Measurements from ENCODE around the gene DNAJA4. TPM values are rescaled to one million over a fixed set of nuclear protein-coding genes. Genes with fewer than 3 reads are reported as not detected.

The DNAJA4 gene
- total RNA-seq, 2 experiments from 2014 or later: 47.0 to 48.5 TPM

DNA sequence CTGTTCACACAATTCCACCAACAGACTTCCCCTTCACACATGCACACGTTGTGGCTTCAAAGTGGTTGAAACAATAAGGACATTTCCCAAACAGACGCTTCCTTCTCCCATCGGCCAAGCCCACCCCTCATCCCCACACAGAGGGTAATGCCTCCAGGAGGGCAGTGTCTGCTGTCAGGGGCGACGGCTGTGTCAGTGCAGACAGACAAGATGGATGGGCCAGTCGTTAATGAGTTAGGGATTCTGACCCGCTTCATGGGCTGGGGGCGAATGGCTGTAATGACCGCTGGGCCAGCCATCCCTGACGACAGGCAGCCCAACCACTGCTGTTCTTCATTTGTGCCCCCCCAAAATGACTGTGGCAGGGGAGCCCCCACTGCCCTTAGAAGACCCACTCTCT lies 55.2 kb downstream of the DNAJA4 start:
- ChIA-PET POLR2A (no interaction called here), CTCF (no interaction called here)
- TF ChIP-seq, protein P1, sequence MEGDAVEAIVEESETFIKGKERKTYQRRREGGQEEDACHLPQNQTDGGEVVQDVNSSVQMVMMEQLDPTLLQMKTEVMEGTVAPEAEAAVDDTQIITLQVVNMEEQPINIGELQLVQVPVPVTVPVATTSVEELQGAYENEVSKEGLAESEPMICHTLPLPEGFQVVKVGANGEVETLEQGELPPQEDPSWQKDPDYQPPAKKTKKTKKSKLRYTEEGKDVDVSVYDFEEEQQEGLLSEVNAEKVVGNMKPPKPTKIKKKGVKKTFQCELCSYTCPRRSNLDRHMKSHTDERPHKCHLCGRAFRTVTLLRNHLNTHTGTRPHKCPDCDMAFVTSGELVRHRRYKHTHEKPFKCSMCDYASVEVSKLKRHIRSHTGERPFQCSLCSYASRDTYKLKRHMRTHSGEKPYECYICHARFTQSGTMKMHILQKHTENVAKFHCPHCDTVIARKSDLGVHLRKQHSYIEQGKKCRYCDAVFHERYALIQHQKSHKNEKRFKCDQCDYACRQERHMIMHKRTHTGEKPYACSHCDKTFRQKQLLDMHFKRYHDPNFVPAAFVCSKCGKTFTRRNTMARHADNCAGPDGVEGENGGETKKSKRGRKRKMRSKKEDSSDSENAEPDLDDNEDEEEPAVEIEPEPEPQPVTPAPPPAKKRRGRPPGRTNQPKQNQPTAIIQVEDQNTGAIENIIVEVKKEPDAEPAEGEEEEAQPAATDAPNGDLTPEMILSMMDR (IDR thresholded peaks at IDR 0.05): no peak
- intact Hi-C loops (cut with DNase I, micrococcal nuclease): no loop called here
- DNase-seq (no peak), ATAC-seq (ENCODE audit: poor library complexity) (no peak)
- no peaks in the 10 kb centered on the region for H3K27me3 Mint-ChIP-seq
- Histone ChIP-seq H3K4me3 (ENCODE audit: low read length) (no peak overlapping the region), H3K4me1 (ENCODE audit: insufficient read depth, low read length) (no peaks in the 10 kb centered on the region), H3K36me3 (ENCODE audit: insufficient read depth, low read length) (no peaks in the 10 kb centered on the region), H3K27me3 (ENCODE audit: control insufficient read depth in 1 of 2, insufficient read depth in 2 of 2, low read length in 2 of 2) (no peaks in the 10 kb centered on the region), H3K27ac (ENCODE audit: low read depth in 1 of 2, low read length in 2 of 2) (no peak overlapping the region), H3K9me3 (ENCODE audit: control insufficient read depth in 1 of 2, insufficient read depth in 1 of 2, low read length in 2 of 2) (no peaks in the 10 kb centered on the region)
- no peak overlapping the region for H3K4me3 Mint-ChIP-seq
- H3K9me3 Mint-ChIP-seq: no peaks in the 10 kb centered on the region
- H3K4me1 Mint-ChIP-seq (ENCODE audit: low read depth): no peaks in the 10 kb centered on the region
- H3K36me3 Mint-ChIP-seq (ENCODE audit: low read depth): no peaks in the 10 kb centered on the region
- H3K27ac Mint-ChIP-seq: no peak overlapping the region

DNA sequence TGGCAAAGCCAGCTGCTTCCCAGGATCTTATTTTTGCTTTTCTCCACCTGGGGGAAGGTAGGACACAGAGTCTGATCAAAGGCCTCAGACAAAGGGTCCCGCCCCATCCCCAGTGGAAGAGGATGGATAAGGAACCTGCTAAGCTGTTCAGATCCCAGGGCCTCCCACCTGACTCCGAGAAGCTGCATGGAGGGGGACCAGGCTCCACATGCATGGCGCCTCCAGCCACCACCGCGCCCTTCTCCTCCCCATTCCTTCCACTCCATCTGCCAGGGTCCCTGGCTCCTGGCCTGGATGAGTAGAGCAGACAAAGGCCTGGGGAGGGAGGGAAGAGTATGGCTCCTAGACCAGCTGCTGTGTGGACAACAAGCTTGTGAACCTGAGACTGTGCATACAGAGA lies 55.8 kb downstream of the DNAJA4 start:
- DNase-seq (no peak), ATAC-seq (ENCODE audit: poor library complexity) (no peak)
- Mint-ChIP-seq H3K36me3 (ENCODE audit: low read depth) (no peaks in the 10 kb centered on the region), H3K4me3 (no peak overlapping the region), H3K27ac (no peak overlapping the region), H3K9me3 (no peaks in the 10 kb centered on the region), H3K27me3 (no peaks in the 10 kb centered on the region), H3K4me1 (ENCODE audit: low read depth) (no peaks in the 10 kb centered on the region)
- no peaks in the 10 kb centered on the region for H3K4me1 ChIP-seq (ENCODE audit: insufficient read depth, low read length)
- H3K9me3 ChIP-seq (ENCODE audit: control insufficient read depth in 1 of 2, insufficient read depth in 1 of 2, low read length in 2 of 2): no peaks in the 10 kb centered on the region
- intact Hi-C loops (cut with DNase I, micrococcal nuclease): no loop called here
- POLR2A ChIA-PET: no interaction called here
- no peaks in the 10 kb centered on the region for H3K36me3 ChIP-seq (ENCODE audit: insufficient read depth, low read length)
- H3K27me3 ChIP-seq (ENCODE audit: control insufficient read depth in 1 of 2, insufficient read depth in 2 of 2, low read length in 2 of 2): no peaks in the 10 kb centered on the region
- CTCF ChIA-PET: no interaction called here
- no peak overlapping the region for H3K4me3 ChIP-seq (ENCODE audit: low read length)
- TF ChIP-seq, protein P1 (IDR thresholded peaks at IDR 0.05): no peak
- H3K27ac ChIP-seq (ENCODE audit: low read depth in 1 of 2, low read length in 2 of 2): no peak overlapping the region

DNA sequence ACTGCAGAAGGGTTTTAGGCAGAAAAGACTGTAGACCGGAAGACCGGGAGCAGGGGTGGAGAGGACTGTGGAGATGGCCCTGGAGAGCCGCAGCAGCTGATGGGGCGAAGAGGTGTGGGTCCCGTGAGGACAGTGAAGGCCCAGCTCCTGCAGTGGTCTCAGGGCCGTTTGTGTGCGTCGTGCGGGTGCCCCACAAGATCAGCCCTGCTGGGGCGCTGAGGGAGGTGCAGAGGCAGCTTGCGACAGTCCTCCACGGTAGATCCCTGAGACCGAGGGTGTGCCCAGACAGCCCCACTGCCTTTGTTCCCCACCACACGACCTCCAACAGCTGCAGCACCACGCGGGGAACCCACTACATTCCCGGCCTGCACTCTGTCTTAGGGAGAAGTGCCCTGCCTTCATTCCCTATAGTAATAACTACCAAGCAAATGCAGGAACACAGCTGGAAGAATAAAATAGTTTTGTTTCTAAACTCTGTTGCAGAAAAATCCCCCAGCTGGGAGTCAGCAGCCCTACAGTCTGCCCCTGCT lies 56.7 kb downstream of the DNAJA4 start:
- no peak overlapping the region for H3K27ac Mint-ChIP-seq
- H3K36me3 Mint-ChIP-seq (ENCODE audit: low read depth): no peaks in the 10 kb centered on the region
- POLR2A ChIA-PET: interaction anchor here (0.7 kb wide), 1 partner anchor 21 kb away, joined by 3 read pairs; the partner anchor contains the start of gene SKIC8
- ATAC-seq (ENCODE audit: poor library complexity): no peak
- Histone ChIP-seq H3K4me3 (ENCODE audit: low read length) (no peak overlapping the region), H3K4me1 (ENCODE audit: insufficient read depth, low read length) (no peaks in the 10 kb centered on the region), H3K27me3 (ENCODE audit: control insufficient read depth in 1 of 2, insufficient read depth in 2 of 2, low read length in 2 of 2) (no peaks in the 10 kb centered on the region), H3K27ac (ENCODE audit: low read depth in 1 of 2, low read length in 2 of 2) (no peak overlapping the region), H3K9me3 (ENCODE audit: control insufficient read depth in 1 of 2, insufficient read depth in 1 of 2, low read length in 2 of 2) (no peaks in the 10 kb centered on the region), H3K36me3 (ENCODE audit: insufficient read depth, low read length) (no peaks in the 10 kb centered on the region)
- CTCF ChIA-PET: no interaction called here
- H3K4me1 Mint-ChIP-seq (ENCODE audit: low read depth): no peaks in the 10 kb centered on the region
- DNase-seq: no peak
- TF ChIP-seq, protein P1 (IDR thresholded peaks at IDR 0.05): no peak
- no peaks in the 10 kb centered on the region for H3K9me3 Mint-ChIP-seq
- no peaks in the 10 kb centered on the region for H3K27me3 Mint-ChIP-seq
- intact Hi-C loops (cut with DNase I, micrococcal nuclease): no loop called here
- H3K4me3 Mint-ChIP-seq: no peak overlapping the region
